HG03196 (cell line): ENCODE measurements around the gene PNLIPRP2.

ENCODE experiments used
- ATAC-seq: cut with Tn5 transposase; IDR thresholded peaks from one replicate; pipeline ENCODE4 v1.9.1; 2021; ENCODE audit not compliant: unreplicated experiment

Gene PNLIPRP2

DNA sequence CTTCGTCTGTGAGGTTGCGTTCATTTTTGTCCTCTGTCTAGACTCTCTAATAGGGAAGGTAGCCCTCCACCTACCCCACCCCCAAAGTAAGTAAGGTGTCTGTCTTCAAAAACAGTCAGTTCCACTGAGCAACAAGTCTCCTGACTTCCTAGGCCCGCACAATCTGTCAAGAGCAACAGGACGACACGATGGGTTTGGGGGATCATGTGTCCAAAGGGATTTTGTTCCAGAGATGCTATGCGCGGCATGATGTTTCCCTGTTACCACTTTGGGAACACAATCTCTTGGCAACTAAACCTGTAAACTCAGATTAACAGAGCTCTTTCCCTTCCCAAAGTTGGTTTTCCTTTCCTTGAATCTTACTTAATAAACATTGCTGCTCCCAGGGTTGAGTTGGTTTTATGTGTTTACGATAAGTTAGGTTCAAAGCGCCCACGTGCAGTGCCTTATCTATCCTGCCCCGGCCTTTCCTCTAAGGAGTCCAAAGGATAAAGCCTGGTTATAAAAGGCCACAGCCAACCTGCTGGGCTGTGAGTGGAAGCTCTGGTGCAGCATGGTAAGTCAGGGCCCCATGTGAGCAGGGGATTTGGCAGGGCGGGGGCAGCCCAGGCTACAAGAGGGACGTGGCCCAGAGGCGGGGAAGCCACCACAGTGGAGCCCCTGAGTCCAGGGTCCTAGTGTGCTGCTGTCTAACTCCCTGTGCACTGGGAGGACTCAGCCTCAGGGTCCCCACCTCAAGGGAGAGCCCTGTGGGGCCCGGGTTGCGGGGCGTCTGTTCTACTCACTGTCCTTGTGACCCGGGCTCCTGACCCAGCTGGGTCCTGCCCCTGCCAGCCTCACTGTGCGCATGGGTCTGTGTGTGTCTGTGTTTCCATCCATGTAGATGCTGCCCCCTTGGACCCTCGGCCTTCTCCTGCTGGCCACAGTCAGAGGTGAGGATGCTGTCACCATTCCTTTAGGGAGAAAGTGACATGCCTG, at the start of gene PNLIPRP2:
Gene PNLIPRP2 (plus strand): TSS at position 531 of the 978 bp plus-strand sequence.
- ATAC-seq: no peak

GRCh38 chr10:116574797-116575196, 46.0 kb upstream of the PNLIPRP2 start:
- ATAC-seq: no peak

DNA sequence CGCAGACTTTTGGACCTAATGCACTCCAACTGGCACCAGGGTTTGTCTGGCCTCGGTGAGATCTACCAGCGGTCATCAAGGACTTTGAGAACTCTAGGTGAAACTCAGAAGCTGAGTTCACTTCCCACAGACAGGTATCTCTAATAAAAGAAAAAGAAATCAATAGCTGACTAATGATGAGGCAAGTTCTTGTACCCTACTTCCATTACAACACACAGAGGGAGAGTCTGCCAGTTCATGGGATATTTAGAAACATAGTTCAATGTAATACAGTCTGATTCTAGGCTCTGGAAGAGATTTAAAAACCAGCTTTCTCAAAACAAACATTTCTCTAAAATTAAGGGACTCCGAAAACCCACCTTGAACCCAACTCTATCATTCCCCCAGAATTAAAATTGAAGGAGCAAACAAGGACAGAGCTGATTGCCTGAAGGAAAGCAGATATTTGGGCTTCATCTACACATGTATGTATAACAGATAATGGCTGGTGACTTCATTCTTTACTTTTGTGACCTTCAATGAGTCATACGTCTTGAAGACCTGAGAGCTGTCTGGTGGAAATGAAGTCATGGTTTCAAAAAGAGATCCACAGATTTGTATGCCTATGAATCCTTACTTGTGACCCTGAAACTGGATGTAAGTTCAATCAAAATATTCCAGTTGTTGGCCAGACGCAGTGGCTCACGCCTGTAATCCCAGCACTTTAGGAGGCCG, 32.7 kb upstream of the PNLIPRP2 start:
- ATAC-seq: no peak

DNA sequence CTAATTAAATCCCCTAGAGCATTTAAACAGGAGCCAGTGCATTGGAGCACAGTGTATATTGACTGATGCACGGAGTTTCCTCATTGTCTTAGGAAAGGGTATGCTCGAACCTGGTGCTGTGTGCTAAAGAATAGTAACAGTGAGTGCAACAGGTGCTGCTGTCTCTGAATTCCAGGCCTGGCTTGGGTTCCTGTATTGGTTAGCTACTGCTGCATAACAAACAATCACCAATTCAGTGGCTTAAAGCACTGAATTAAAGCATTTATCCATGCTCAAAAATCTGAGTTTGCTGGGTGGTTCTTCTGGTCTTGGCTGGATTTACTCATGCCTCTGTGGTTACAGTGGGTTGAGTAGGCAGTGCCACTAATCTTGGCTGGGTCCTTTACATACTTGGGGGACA, 31.8 kb upstream of the PNLIPRP2 start:
- ATAC-seq: no peak

- no peak for ATAC-seq
Measured at GRCh38 chr10:116589926-116590325, 30.8 kb upstream of the PNLIPRP2 start.

DNA sequence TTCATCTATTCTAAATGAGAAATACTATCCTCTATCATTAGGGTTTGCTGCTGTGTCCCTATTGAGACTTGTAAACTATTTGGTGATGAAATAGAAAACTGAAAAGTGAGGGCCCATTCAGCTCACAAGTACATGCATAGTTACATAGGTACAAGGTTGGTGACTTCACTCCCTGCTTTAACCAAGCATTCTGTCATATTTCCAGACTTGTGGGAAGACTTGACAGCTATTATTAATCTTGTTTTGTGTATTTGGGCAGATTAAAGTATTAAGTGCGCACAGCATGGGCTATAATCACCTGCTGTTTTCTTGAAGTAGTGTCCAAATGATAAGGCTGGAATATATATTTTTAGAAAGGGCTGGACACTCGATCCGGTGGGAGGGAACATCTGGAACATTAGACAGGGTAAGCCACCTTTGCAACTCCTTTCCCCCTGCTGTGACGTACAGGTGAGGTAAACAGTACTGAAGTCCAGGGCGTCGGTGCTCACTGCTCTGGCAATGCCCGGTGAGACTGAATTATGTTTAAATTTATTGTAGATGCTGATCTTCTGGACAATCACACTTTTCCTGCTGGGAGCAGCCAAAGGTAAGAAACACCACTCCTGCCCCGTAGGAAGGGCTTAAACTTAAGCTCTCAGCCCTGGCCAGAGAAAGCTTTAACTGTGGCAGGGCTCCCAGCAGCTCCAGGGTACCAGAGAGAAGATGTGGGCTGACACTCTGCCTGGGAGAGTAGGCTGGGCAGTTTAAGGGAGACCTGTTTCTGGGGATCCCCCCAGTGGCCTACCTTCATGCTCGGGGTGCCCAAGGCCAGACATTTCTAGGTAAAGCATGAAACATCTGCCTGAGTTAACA, 29.9 kb upstream of the PNLIPRP2 start, which contains the start of gene PNLIPRP1:
Gene PNLIPRP1 (plus strand): TSS at position 370 of the 855 bp plus-strand sequence. CDS start 171 bp downstream, at position 541.
- no peak for ATAC-seq

DNA sequence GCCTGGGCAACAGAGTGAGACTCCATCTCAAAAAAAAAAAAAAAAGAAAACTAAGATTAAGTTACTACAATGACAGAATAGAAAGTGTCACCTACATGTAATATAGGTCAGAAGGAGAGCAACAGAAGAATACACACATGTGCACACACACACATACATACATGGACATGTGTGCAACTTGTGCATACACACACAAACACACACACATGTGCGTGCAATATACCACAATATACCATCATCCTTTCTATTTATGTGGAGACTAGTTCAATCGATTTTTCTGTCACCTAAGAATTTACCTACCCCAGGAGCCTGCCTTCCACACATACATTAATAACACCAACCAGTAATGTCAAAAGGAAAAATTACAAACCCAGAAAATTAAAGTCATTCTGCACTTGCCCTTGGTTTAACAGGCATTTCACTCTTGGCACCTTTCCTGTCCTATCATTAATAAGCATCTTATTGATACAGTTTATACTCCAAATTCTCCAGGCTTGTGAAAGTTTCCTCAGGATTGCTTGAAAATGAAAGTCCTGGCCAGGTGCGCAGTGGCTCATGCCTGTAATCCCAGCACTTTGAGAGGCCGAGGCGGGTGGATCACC, 27.5 kb upstream of the PNLIPRP2 start:
- no peak for ATAC-seq

GRCh38 chr10:116594525-116595035, 26.2 kb upstream of the PNLIPRP2 start:
- ATAC-seq: no peak

GRCh38 chr10:116596062-116596461, 24.7 kb upstream of the PNLIPRP2 start:
- no peak for ATAC-seq

GRCh38 chr10:116597543-116597942, 23.2 kb upstream of the PNLIPRP2 start:
- no peak for ATAC-seq

DNA sequence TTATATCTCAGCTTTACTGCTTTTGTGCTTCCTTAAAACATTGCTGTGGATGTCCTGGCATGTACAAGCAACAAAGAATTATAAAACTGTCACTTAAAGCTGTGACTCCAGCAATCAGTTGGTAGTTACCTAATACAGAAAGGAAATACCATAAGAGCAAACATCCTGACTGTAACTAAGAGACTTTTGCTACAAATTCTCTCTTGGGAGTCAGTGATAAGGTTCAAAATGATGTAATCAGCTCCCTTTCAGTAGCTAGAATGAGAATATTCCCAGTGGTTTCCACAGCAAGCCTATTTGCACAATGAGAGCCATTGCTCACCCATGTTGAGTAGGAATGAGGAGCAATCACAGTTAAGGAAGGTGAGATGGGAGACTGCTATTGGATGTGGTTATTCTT, 22.4 kb upstream of the PNLIPRP2 start:
- ATAC-seq: no peak

GRCh38 chr10:116599991-116600390, 20.8 kb upstream of the PNLIPRP2 start:
- ATAC-seq: no peak

- no peak for ATAC-seq
Measured at GRCh38 chr10:116602648-116603400, 17.9 kb upstream of the PNLIPRP2 start.

DNA sequence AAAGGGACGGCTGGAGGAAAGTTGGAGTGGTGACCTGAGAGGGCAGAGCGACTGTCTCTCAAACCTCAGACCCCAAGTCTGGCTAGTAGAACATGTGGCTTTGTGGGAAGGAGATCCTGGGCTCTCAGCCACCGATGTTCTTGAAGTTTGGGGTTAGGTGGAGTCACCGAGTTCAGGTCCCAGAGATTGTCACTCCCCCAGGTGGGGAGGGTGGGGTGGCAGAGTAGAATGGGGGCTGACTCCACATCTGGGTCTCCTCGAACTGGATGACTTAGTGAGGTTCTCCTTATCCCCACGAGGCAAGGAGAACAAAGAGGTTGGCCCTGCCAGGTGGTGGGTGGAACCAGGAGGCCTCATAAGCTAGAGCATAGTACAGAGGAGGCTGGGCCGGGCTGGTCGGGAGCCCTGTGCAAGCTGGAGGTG, 14.7 kb upstream of the PNLIPRP2 start:
- ATAC-seq: no peak

GRCh38 chr10:116607336-116607735, 13.4 kb upstream of the PNLIPRP2 start:
- ATAC-seq: no peak

DNA sequence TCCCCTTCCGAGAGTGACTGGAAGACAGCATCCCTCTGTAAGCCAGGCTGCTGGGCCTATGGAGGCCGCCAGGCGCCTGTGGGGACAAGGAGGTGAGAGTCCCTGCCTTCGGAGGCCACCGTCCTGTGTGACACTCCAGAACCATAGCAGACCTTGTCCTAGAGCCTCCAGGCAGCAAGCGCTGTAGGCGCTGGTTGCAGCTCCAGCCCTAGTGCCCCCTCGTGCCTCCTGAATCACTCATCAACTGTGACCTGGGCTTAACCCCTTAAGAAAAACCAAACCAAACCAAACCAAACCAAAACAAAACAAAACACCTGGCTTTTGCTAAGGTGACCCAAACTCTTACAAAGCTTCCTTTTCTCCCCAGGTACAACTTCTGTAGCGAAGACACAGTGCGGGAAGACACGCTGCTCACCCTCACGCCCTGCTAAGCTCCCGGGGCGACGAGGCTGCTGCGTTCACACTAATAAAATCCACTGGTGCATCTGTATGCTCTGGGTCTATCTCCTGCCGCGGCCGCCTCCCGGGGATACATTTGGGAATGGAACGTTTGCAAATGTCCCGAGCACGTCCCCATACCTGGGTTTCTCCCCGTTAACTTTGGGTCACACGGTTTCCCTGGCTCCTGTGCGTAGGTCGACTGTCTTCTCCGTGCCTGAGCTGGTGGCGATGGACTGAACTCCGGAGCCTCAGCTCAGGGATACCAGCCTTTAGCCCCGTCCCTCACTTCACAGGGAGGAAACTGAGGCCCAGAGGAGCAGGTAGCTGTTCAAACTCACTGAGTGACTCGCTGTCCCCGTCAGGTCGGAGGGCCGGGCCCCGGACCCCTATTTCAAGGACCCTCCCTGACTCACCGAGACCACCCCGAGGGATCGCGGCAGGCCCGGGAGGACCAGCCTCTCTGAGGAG, 11.8 kb upstream of the PNLIPRP2 start:
- no peak for ATAC-seq

DNA sequence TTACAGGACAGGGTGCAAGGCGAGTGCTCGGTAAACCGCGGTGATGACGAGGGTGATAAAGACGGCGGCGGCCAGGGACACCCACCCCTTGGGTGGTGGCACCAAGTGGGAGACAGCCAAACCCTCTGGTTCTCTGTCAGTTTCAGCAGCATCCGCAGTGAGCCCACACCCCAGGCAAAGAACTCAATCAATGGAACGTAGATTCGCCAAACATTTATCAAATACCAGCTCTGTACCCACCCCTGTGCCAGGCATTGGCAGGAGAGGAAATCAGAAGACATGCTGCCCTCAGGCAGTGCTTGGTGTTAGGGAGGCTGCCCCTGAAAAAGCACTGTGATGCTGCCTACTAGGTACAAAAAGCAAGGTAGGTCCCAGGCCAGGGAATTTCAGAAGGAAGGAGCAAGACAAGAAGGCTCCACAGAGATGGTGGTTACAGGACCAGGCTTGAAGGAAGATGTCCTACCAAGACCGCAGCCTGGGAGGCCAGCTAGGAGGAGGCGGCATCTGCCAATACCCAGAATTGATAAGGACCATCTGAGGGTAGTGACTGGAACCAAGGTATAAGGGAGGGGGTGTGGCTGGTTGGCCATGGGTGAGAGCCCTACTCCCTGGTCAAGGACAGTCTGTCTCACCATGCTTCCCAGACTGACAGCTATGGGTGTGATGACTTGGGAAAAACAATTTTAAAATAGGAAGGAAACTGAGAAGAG, 10.2 kb upstream of the PNLIPRP2 start:
- no peak for ATAC-seq

- no peak for ATAC-seq
Measured at GRCh38 chr10:116611153-116611545, 9.6 kb upstream of the PNLIPRP2 start.
